Adrenal gland (tissue), 5 donors: ENCODE measurements around the gene STK24.

Experiments used
- CTCF ChIP-seq, 6 experiments: fragments of 450-650 bp in 4 of 6; fragments of 200-600 bp in 2 of 6; sonication (generic) in 1 of 6; IDR thresholded peaks; 1 replicate in 5 of 6; 2 replicates in 1 of 6; pipeline versions ENCODE4 v1.5.1 to v1.8.0; 2016 to 2021; ENCODE audit warnings: antibody characterized with exemption in 6 of 6, mild to moderate bottlenecking in 2 of 6, moderate library complexity in 1 of 6
- POLR2A ChIP-seq, 2 donors: fragments of 450-650 bp; IDR thresholded peaks; one replicate each; pipeline ENCODE4 v1.6.1; 2017; ENCODE audit warnings: antibody characterized with exemption in 2 of 2, mild to moderate bottlenecking in 2 of 2, moderate library complexity in 1 of 2
- donor health status: DM: no; HTN: no; CAD: no.

- TF ChIP-seq CTCF (IDR thresholded peaks at IDR 0.05) (no peak), POLR2A (IDR thresholded peaks at IDR 0.05) (peak in 1 of 2 donors; percentile 60)
Observed at GRCh38 chr13:98484289-98485219, 92.4 kb downstream of the STK24 start.
